Stimulated activated CD4-positive, alpha-beta T cell treated with anti-CD3 and anti-CD28 coated beads, TNF-alpha, amount 100 ng/mL, for 1 hour (primary cell): ENCODE data around the gene TICAM1.
A peak's percentile ranks its signal among the peaks of the same experiment; 100 is the strongest.

Experiments
- DNase-seq, 3 donors: peaks; one replicate each; pipeline ENCODE4 v3.0.0-alpha.2; 2020; ENCODE audit warnings: low read depth in 3 of 3, low spot score in 1 of 3

The TICAM1 gene

GRCh38 chr19:4773047-4773640, 58.4 kb downstream of the TICAM1 start:
- DNase-seq = no peak

GRCh38 chr19:4772566-4772965, 58.9 kb downstream of the TICAM1 start:
- DNase-seq = no peak

GRCh38 chr19:4768934-4769777, 62.4 kb downstream of the TICAM1 start:
- peak; percentile 40 to 62 (median 45) for DNase-seq
